GM12878 (cell line): Measurements from ENCODE around the gene CGA. TPM values are rescaled to one million over a fixed set of nuclear protein-coding genes. Genes with fewer than 3 reads are reported as not detected.

Source experiments
- ATAC-seq: fragments of 200-7000 bp; cut with Tn5 transposase; 3 replicates; pipeline ENCODE4 v1.9.1; 2020; ENCODE audit warnings: mild to moderate bottlenecking, moderate library complexity
- BruUV-seq: library from RNA; stranded (reverse); fragments of 400-500 nt; replicated peaks from 2 replicates; lab custom pipeline; 2021; lab: Mats Ljungman, UMichigan
- CTCF ChIA-PET: fragments of 300-600 bp; sonication (Branson Sonifier 250); formaldehyde crosslinking; extraction: SDS; loops from one replicate; lab custom pipeline; 2021; ENCODE audit warnings: inconsistent platforms; lab: Yijun Ruan, JAX
- POLR2A ChIA-PET: fragments of 350-600 bp; formaldehyde crosslinking; extraction: SDS; loops from one replicate; lab custom pipeline; 2021; ENCODE audit warnings: inconsistent platforms; lab: Charles Lee
- RAD21 ChIA-PET: fragments of 300-600 bp; sonication (Branson Sonifier 250); formaldehyde crosslinking; loops from one replicate; lab custom pipeline; 2023; ENCODE audit warnings: antibody characterized with exemption; ENCODE audit not compliant: unreplicated experiment; lab: Charles Lee
- SMC1A ChIA-PET: fragments of 300-600 bp; sonication (Branson Sonifier 250); formaldehyde crosslinking; loops from one replicate; lab custom pipeline; 2023; ENCODE audit not compliant: unreplicated experiment, uncharacterized antibody; lab: Charles Lee
- DNase-seq: peaks from one replicate; pipeline ENCODE4 v3.0.0-alpha.2; 2011; ENCODE audit warnings: low read depth, low spot score
- FAIRE-seq: peaks from 3 replicates; lab custom pipeline; 2011; peaks lifted over from hg19 to GRCh38; lab: Jason Lieb, UNC
- H2AFZ ChIP-seq: 2 replicates; pipeline ENCODE4 v1.6.0; 2011; ENCODE audit warnings: low read depth, low read length, control low read depth; ENCODE audit not compliant: control insufficient read depth
- H3K27ac ChIP-seq: 2 replicates; pipeline ENCODE4 v1.5.1; 2011; ENCODE audit warnings: control low read depth; ENCODE audit not compliant: control insufficient read depth, insufficient read depth
- H3K27me3 ChIP-seq, 2 experiments: replicated peaks in 1 of 2; 2 replicates each; pipeline versions ENCODE4 v1.6.0 to v1.6.1; 2011; ENCODE audit warnings: low read length in 1 of 2; ENCODE audit not compliant: control insufficient read depth in 2 of 2, insufficient read depth in 2 of 2
- H3K36me3 ChIP-seq, 2 experiments: 2 replicates each; pipeline ENCODE4 v1.5.1; 2011; ENCODE audit warnings: low read length in 1 of 2; ENCODE audit not compliant: control insufficient read depth in 2 of 2, insufficient read depth in 2 of 2
- H3K4me1 ChIP-seq: 2 replicates; pipeline ENCODE4 v1.6.1; 2011; ENCODE audit warnings: mild to moderate bottlenecking, low read length, moderate library complexity, mixed read lengths; ENCODE audit not compliant: control insufficient read depth, insufficient read depth
- H3K4me2 ChIP-seq: 2 replicates; pipeline ENCODE4 v1.6.0; 2011; ENCODE audit warnings: control low read depth; ENCODE audit not compliant: control insufficient read depth, insufficient read depth
- H3K4me3 ChIP-seq: fragments of 200-600 bp; sonication (generic); 2 replicates; pipeline ENCODE4 v1.5.1; 2016
- H3K79me2 ChIP-seq: 2 replicates; pipeline ENCODE4 v1.6.0; 2011; ENCODE audit warnings: low read length; ENCODE audit not compliant: control insufficient read depth, insufficient read depth
- H3K9ac ChIP-seq: 2 replicates; pipeline ENCODE4 v1.8.0; 2011; ENCODE audit warnings: low read length, control low read depth, mixed read lengths; ENCODE audit not compliant: control insufficient read depth, insufficient read depth
- H3K9me3 ChIP-seq: replicated peaks from 3 replicates; pipeline ENCODE4 v1.5.1; 2011; ENCODE audit warnings: mild to moderate bottlenecking, low read length; ENCODE audit not compliant: control insufficient read depth, insufficient read depth
- H4K20me1 ChIP-seq: 2 replicates; pipeline ENCODE4 v1.6.0; 2011; ENCODE audit not compliant: control insufficient read depth, insufficient read depth
- EGR1 ChIP-seq, 2 experiments: IDR thresholded peaks; 1 replicate in 1 of 2; 2 replicates in 1 of 2; pipeline ENCODE4 v1.6.1; 2011 to 2012; ENCODE audit warnings: low read depth in 2 of 2, low read length in 2 of 2, borderline replicate concordance in 1 of 2, mild to moderate bottlenecking in 1 of 2, moderate library complexity in 1 of 2
- EP300 ChIP-seq, 2 experiments: fragments of 150-350 bp in 1 of 2; IDR thresholded peaks; 2 replicates each; pipeline ENCODE4 v1.6.1; 2011 to 2012; ENCODE audit warnings: low read depth in 2 of 2, low read length in 2 of 2, borderline replicate concordance in 1 of 2, improper control_type of control experiment in 1 of 2, inconsistent platforms in 1 of 2; ENCODE audit not compliant: control insufficient read depth in 1 of 2
- ESRRA ChIP-seq: IDR thresholded peaks from 2 replicates; pipeline ENCODE4 v1.6.1; 2012; ENCODE audit warnings: mild to moderate bottlenecking, low read length, improper control_type of control experiment
- IRF4 ChIP-seq: IDR thresholded peaks from 2 replicates; pipeline ENCODE4 v1.6.1; 2011; ENCODE audit warnings: low read depth, low read length
- JUNB ChIP-seq: IDR thresholded peaks from 2 replicates; pipeline ENCODE4 v1.6.1; 2016; ENCODE audit warnings: antibody characterized with exemption, mild to moderate bottlenecking
- NR2F1 ChIP-seq: fragments of 450-650 bp; conservative IDR thresholded peaks from 2 replicates; pipeline ENCODE4 v1.6.1; 2017; ENCODE audit warnings: mild to moderate bottlenecking
- RB1 ChIP-seq: fragments of 450-650 bp; formaldehyde crosslinking; IDR thresholded peaks from 2 replicates; pipeline ENCODE4 v1.6.1; 2017; ENCODE audit warnings: mild to moderate bottlenecking, borderline replicate concordance
- SREBF2 ChIP-seq: IDR thresholded peaks from 2 replicates; pipeline ENCODE4 v1.6.1; 2012; ENCODE audit warnings: mild to moderate bottlenecking, low read length
- STAT1 ChIP-seq: fragments of 450-650 bp; conservative IDR thresholded peaks from 2 replicates; pipeline ENCODE4 v1.6.1; 2014; ENCODE audit warnings: antibody characterized with exemption, mild to moderate bottlenecking
- WGBS: methylation state at CpG from one replicate; pipeline ENCODE4 v1.1.6; 2016; ENCODE audit warnings: low lambda C conversion rate; ENCODE audit not compliant: insufficient replicate concordance, insufficient coverage; ENCODE audit errors: missing lambda C conversion rate; 5-methylcytosine and 5-hydroxymethylcytosine counted together
- in situ Hi-C: fragments of 300-500 bp; cut with MboI; formaldehyde crosslinking; loops from 9 replicates; pipeline ENCODE4 v1.14.3; 2018; ENCODE audit warnings: mixed read lengths
- intact Hi-C: fragments of 100-400 bp; cut with micrococcal nuclease; formaldehyde crosslinking; loops from one replicate; pipeline ENCODE4 v1.14.2; 2022; ENCODE audit not compliant: unreplicated experiment
- polyA plus RNA-seq, 11 experiments: library from polyadenylated mRNA; depleted of rRNA in 4 of 11; unstranded in 6 of 11; stranded (reverse) in 5 of 11; fragments of >200 nt; fragmentation: Nextera tagmentation in 4 of 11; fragmentation: Illumina TruSeq in 1 of 11; extraction: Ambion mirVana in 4 of 11; extraction: Trizol in 1 of 11; gene quantifications; 1 replicate in 1 of 11; 2 replicates in 10 of 11; pipeline versions ENCODE4 v1.2.1 to v1.2.3, GENCODE V29; 2011 to 2016; ENCODE audit warnings: inconsistent platforms in 2 of 11, missing spikeins in 2 of 11, low read depth in 1 of 11
- total RNA-seq, 4 experiments: library from RNA; depleted of rRNA in 3 of 4; stranded (reverse); fragments of >200 nt in 3 of 4; fragmentation: Illumina TruSeq in 1 of 4; extraction: Trizol in 1 of 4; gene quantifications; 2 replicates each; pipeline versions ENCODE4 v1.2.1 to v1.2.3, GENCODE V29; 2013 to 2021

CGA gene
- total and polyA plus RNA-seq, 10 of the 15 experiments (the other 5 are each of a cell fraction or from before 2014, with no cell fraction given), result 0.10 to 0.27 (median 0.12) TPM; not detected in 6

- Histone ChIP-seq H4K20me1 (no peaks in the 10 kb centered on the region), H3K79me2 (no peaks in the 10 kb centered on the region), H3K4me1 (no peaks in the 10 kb centered on the region), H3K36me3 (no peaks in the 10 kb centered on the region), H3K9me3 (no peaks in the 10 kb centered on the region), H3K4me3 (no peak overlapping the region), H3K27me3 (no peaks in the 10 kb centered on the region), H2AFZ (no peak overlapping the region), H3K27ac (no peak overlapping the region), H3K9ac (no peak overlapping the region), H3K4me2 (no peak overlapping the region)
- ATAC-seq (no peak), FAIRE-seq (no peak), DNase-seq (no peak)
- WGBS, result 73% methylated on average over 3 of the region's 3 CpGs
- BruUV-seq, result no TSS peak
- ChIA-PET CTCF (interaction anchor here (1.2 to 5.4 kb wide), 3 partner anchors 11 to 25 kb away, joined by 4 to 31 read pairs (median 7); no protein-coding TSS in a partner anchor), POLR2A (interaction anchor here (0.6 kb wide), 1 partner anchor 122 kb away, joined by 3 read pairs; no protein-coding TSS in a partner anchor), RAD21 (no interaction called here), SMC1A (no interaction called here)
- no peak for TF ChIP-seq JUNB
- no peak for TF ChIP-seq NR2F1
- no peak for TF ChIP-seq ESRRA
- no peak for TF ChIP-seq STAT1
- no peak for TF ChIP-seq RB1
- intact Hi-C loops, result no loop called here
- in situ Hi-C loops, result no loop called here
Observed at GRCh38 chr6:87092435-87092834, 2.5 kb downstream of the CGA start.

GRCh38 chr6:87089135-87089534, 5.8 kb downstream of the CGA start:
- ChIA-PET CTCF (interaction anchor here (0.7 to 4.7 kb wide), 2 partner anchors 10 to 69 kb away, joined by 3 to 32 read pairs; no protein-coding TSS in a partner anchor), RAD21 (no interaction called here)
- FAIRE-seq, result no peak

More at GRCh38 chr6:87089135-87089534, 5.8 kb downstream of the CGA start:
- no peak overlapping the region for H2AFZ ChIP-seq
- H3K9me3 ChIP-seq, result no peaks in the 10 kb centered on the region
- ATAC-seq (no peak), DNase-seq (no peak)
- no peaks in the 10 kb centered on the region for H3K79me2 ChIP-seq
- SMC1A ChIA-PET, result no interaction called here
- H3K4me1 ChIP-seq, result no peaks in the 10 kb centered on the region
- in situ Hi-C loops, result no loop called here
- H3K4me3 ChIP-seq, result no peak overlapping the region
- H4K20me1 ChIP-seq, result no peaks in the 10 kb centered on the region
- no peaks in the 10 kb centered on the region for H3K27me3 ChIP-seq
- WGBS, result 95% methylated on average over 2 of the region's 2 CpGs
- H3K4me2 ChIP-seq, result no peak overlapping the region
- no peak overlapping the region for H3K27ac ChIP-seq
- BruUV-seq, result no TSS peak
- H3K9ac ChIP-seq, result no peak overlapping the region
- no peak for TF ChIP-seq SREBF2
- TF ChIP-seq EGR1 (IDR thresholded peaks at IDR 0.05; ENCODE audit: borderline replicate concordance in 1 of 2, low read depth in 2 of 2, low read length in 2 of 2), result no peak
- no peak for TF ChIP-seq IRF4
- no peak for TF ChIP-seq EP300 (IDR thresholded peaks at IDR 0.05; ENCODE audit: borderline replicate concordance in 1 of 2, control insufficient read depth in 1 of 2, low read depth in 2 of 2, low read length in 2 of 2)
- TF ChIP-seq, all 136 proteins: peak for 0
- POLR2A ChIA-PET, result no interaction called here
- intact Hi-C loops, result no loop called here
- no peaks in the 10 kb centered on the region for H3K36me3 ChIP-seq
